GM19193 (cell line): ENCODE results near the gene EPN3.

ENCODE experiments used
- POLR2A ChIP-seq: IDR thresholded peaks from 4 replicates; pipeline ENCODE4 v1.6.1; 2011; ENCODE audit not compliant: insufficient read depth, insufficient read length; ENCODE audit errors: extremely low read depth

The EPN3 gene

GRCh38 chr17:50576864-50577263 is 44.3 kb downstream of the EPN3 start:
- TF ChIP-seq POLR2A: no peak

GRCh38 chr17:50577451-50577954 is 45.0 kb downstream of the EPN3 start:
- TF ChIP-seq POLR2A: no peak

GRCh38 chr17:50578173-50578572 is 45.6 kb downstream of the EPN3 start:
- no peak for TF ChIP-seq POLR2A

DNA sequence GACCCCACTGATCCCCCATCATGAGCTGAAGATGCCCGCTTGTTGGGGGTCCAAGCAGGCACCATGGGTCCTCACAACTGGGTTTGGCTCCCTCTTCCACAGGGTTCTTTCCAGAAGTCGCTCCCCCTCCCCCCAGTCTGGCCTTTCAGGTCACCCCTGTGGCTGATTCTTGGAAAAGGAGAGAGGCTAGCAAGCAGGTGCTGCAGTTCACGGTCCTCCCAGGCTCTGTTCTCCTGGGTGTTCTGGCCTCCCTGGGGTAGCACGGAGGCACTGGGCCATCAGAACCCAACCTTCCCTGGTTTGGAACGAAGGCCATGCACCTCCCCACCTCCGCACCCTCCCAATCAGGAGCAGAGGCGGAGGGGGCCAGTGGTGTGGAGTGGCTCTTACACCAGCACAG is 46.9 kb downstream of the EPN3 start:
- no peak for TF ChIP-seq POLR2A

DNA sequence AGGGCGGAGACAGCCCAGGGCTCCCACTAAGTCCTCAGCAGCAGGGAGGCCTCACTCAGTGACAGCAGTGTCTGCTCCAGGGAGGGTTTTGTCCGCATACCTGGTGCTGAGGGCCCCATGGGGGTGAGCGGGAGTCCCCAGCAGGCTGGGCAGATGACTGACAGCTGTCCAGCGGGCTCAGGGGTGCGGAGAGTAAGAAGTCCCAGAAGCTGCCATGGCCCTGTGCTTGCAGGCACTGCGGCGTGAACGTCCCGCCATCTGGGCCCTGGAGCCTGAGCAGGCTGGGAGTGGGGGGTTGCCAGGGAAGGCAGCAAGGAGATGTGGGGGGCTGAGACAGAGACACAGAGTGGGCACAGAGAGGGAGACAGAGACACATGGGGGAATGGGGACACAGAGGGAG is 48.1 kb downstream of the EPN3 start:
- TF ChIP-seq POLR2A: no peak

DNA sequence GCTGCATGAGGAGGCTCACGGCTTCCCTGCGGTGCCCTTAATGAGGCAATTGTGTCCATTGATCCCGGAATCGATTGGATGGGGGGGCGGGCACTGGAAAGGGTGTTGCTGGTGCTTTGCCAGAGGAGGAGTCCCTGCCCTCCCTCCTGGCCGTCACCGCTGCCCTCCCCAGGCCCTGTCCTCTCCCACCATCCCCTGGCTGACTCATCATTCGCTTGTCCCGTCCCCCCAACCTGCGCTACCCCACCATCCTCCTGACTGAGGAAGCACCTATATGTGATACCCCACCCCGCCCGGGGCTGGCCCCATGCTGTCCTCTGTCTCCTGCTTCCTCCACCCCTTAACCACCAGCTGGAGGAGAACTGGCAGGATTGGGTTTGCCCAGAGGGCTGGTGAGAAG is 48.8 kb downstream of the EPN3 start:
- TF ChIP-seq POLR2A: no peak

DNA sequence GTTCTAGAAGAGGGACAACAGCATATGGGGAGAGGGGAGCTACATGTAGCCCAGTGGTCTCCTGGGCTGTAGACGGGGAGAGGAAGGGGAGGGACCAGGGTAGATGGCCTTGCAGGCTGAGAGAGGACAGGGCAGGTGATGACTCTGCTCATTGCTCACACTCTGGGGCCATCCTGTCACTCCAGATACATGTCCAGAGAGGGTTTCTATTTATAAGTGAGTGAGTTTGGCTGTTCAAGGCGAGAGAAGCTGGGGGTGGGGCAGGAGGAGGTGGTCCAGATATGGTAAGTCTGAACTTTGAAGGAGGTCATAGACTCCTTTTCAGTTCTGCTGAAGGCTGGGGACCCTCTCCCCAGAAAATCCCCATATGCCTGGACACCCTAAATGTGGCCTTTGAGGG is 50.2 kb downstream of the EPN3 start:
- no peak for TF ChIP-seq POLR2A

- no peak for TF ChIP-seq POLR2A
These were observed 51.1 kb downstream of the EPN3 start for GRCh38 chr17:50583641-50584040.

GRCh38 chr17:50584116-50584515 is 51.6 kb downstream of the EPN3 start:
- no peak for TF ChIP-seq POLR2A

GRCh38 chr17:50584749-50585148 is 52.2 kb downstream of the EPN3 start:
- TF ChIP-seq POLR2A: no peak

GRCh38 chr17:50585346-50585745 is 52.8 kb downstream of the EPN3 start:
- no peak for TF ChIP-seq POLR2A

- TF ChIP-seq POLR2A: no peak
These were observed 53.4 kb downstream of the EPN3 start for GRCh38 chr17:50585891-50586290.

- TF ChIP-seq POLR2A: no peak
These were observed 54.1 kb downstream of the EPN3 start for GRCh38 chr17:50586421-50587247.

DNA sequence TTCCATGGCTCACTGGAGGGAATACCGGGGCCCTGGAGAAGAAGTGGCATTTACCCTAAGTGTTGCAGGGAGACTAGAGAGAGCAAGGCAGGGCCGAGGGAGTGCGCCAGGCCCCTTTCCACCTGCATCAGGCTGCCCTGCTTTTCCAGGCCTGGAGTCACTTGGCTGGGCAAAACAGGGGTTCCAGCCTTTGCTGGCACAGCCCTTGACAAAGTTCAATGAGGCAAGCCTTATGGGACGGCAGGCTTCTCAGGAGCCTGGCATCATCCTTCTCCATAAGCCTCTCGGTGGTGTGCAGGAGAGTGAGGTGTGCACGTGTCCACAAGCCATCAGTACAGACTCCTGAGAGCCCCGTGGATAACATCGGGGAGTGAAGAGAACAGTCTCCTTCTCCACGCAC is 55.0 kb downstream of the EPN3 start:
- TF ChIP-seq POLR2A: no peak

GRCh38 chr17:50588391-50589049 is 56.0 kb downstream of the EPN3 start:
- no peak for TF ChIP-seq POLR2A
